H1 (cell line): ENCODE measurements around the gene LCN6. TPM values are rescaled to one million over a fixed set of nuclear protein-coding genes. Genes with fewer than 3 reads are reported as not detected.
A peak's percentile ranks its signal among the peaks of the same experiment; 100 is the strongest.

Experiments used
- ASH2L ChIP-seq: fragments of 200-600, 300-600 bp; sonication (generic); IDR thresholded peaks from one replicate; pipeline ENCODE4 v1.7.1; 2017; ENCODE audit warnings: low read length
- BRCA1 ChIP-seq: IDR thresholded peaks from 2 replicates; pipeline ENCODE4 v1.6.1; 2012; ENCODE audit warnings: low read depth, low read length, improper control_type of control experiment
- CBX5 ChIP-seq: fragments of 300-800, 300-1000 bp; sonication (generic); IDR thresholded peaks from 2 replicates; pipeline ENCODE4 v1.7.1; 2016; ENCODE audit warnings: antibody characterized with exemption, low read length, low read depth
- CHD1 ChIP-seq: IDR thresholded peaks from 2 replicates; pipeline ENCODE4 v1.6.1; 2012; ENCODE audit warnings: low read depth, low read length, improper control_type of control experiment
- CREB1 ChIP-seq: IDR thresholded peaks from 2 replicates; pipeline ENCODE4 v1.6.1; 2012; ENCODE audit warnings: inconsistent platforms
- E2F6 ChIP-seq: IDR thresholded peaks from 2 replicates; pipeline ENCODE4 v1.6.1; 2012; ENCODE audit warnings: inconsistent platforms
- FOSL1 ChIP-seq: IDR thresholded peaks from 2 replicates; pipeline ENCODE4 v1.6.1; 2011; ENCODE audit warnings: mild to moderate bottlenecking, low read depth, low read length, moderate library complexity; ENCODE audit not compliant: insufficient read depth
- HDAC6 ChIP-seq: IDR thresholded peaks from one replicate; pipeline ENCODE4 v1.7.1; 2012; ENCODE audit warnings: low read depth, mild to moderate bottlenecking, inconsistent platforms, low read length, moderate library complexity
- KDM1A ChIP-seq: fragments of 200-600, 300-600 bp; sonication (generic); IDR thresholded peaks from 2 replicates; pipeline ENCODE4 v1.7.1; 2016; ENCODE audit warnings: mild to moderate bottlenecking, low read length, borderline replicate concordance
- KDM4A ChIP-seq: IDR thresholded peaks from one replicate; pipeline ENCODE4 v1.7.1; 2012; ENCODE audit warnings: low read depth, mild to moderate bottlenecking, moderate library complexity, low read length, inconsistent platforms; ENCODE audit not compliant: severe bottlenecking
- MAFK ChIP-seq: IDR thresholded peaks from 2 replicates; pipeline ENCODE4 v1.6.1; 2012; ENCODE audit warnings: low read depth, mild to moderate bottlenecking, improper control_type of control experiment, low read length
- NANOG ChIP-seq: IDR thresholded peaks from 2 replicates; pipeline ENCODE4 v1.6.1; 2011; ENCODE audit warnings: low read length, low read depth, mild to moderate bottlenecking, inconsistent platforms; ENCODE audit not compliant: insufficient read depth, poor library complexity, severe bottlenecking
- NRF1 ChIP-seq: IDR thresholded peaks from 2 replicates; pipeline ENCODE4 v1.6.1; 2011; ENCODE audit warnings: mild to moderate bottlenecking, low read depth, low read length, improper control_type of control experiment
- POU5F1 ChIP-seq: IDR thresholded peaks from 2 replicates; pipeline ENCODE4 v1.6.1; 2011; ENCODE audit warnings: low read depth, mild to moderate bottlenecking, low read length, moderate library complexity
- RFX5 ChIP-seq: IDR thresholded peaks from 2 replicates; pipeline ENCODE4 v1.6.1; 2011; ENCODE audit warnings: low read depth, low read length, improper control_type of control experiment, borderline replicate concordance
- RNF2 ChIP-seq: fragments of 200-900, 300-1000 bp; sonication (generic); IDR thresholded peaks from 2 replicates; pipeline ENCODE4 v1.7.1; 2016; ENCODE audit warnings: borderline replicate concordance, low read depth, mild to moderate bottlenecking, antibody characterized with exemption, low read length; ENCODE audit not compliant: poor library complexity, severe bottlenecking; ENCODE audit errors: missing control alignments
- SAP30 ChIP-seq: fragments of 300-600 bp; sonication (generic); IDR thresholded peaks from 2 replicates; pipeline ENCODE4 v1.7.1; 2012; ENCODE audit warnings: low read length, moderate library complexity, mild to moderate bottlenecking, inconsistent platforms; ENCODE audit not compliant: insufficient read depth, insufficient replicate concordance
- SIN3A ChIP-seq, 2 experiments: IDR thresholded peaks in 1 of 2; conservative IDR thresholded peaks in 1 of 2; 2 replicates each; pipeline ENCODE4 v1.6.1; 2011 to 2012; ENCODE audit warnings: low read length in 2 of 2, improper control_type of control experiment in 1 of 2, low read depth in 1 of 2, mild to moderate bottlenecking in 1 of 2
- SIRT6 ChIP-seq: IDR thresholded peaks from one replicate; pipeline ENCODE4 v1.7.1; 2012; ENCODE audit warnings: low read length, inconsistent platforms
- SP2 ChIP-seq: IDR thresholded peaks from 2 replicates; pipeline ENCODE4 v1.6.1; 2012; ENCODE audit warnings: mild to moderate bottlenecking, low read length, inconsistent platforms
- SRF ChIP-seq: IDR thresholded peaks from 2 replicates; pipeline ENCODE4 v1.6.1; 2011; ENCODE audit warnings: mild to moderate bottlenecking, low read depth, low read length, moderate library complexity
- TBP ChIP-seq: IDR thresholded peaks from 2 replicates; pipeline ENCODE4 v1.6.1; 2011; ENCODE audit warnings: low read depth, low read length, improper control_type of control experiment
- TCF12 ChIP-seq: IDR thresholded peaks from 2 replicates; pipeline ENCODE4 v1.6.1; 2011; ENCODE audit warnings: low read depth, mild to moderate bottlenecking, low read length
- YY1 ChIP-seq: IDR thresholded peaks from 2 replicates; pipeline ENCODE4 v1.6.1; 2011; ENCODE audit warnings: low read depth, mild to moderate bottlenecking, low read length
- ZNF274 ChIP-seq: IDR thresholded peaks from 2 replicates; pipeline ENCODE4 v1.7.0; 2012; ENCODE audit warnings: low read length, borderline replicate concordance; ENCODE audit errors: extremely low read depth
- polyA plus RNA-seq, 7 experiments: library from polyadenylated mRNA; depleted of rRNA in 3 of 7; stranded (reverse) in 5 of 7; unstranded in 2 of 7; fragments of >200 nt in 5 of 7; fragments of 200-250 nt in 2 of 7; gene quantifications; 1 replicate in 5 of 7; 2 replicates in 1 of 7; 4 replicates in 1 of 7; pipeline versions ENCODE4 v1.2.1 to v1.2.3, GENCODE V29; 2011 to 2013; ENCODE audit warnings: missing spikeins in 2 of 7, mixed read lengths in 2 of 7
- total RNA-seq: library from RNA; stranded (reverse); fragmentation: NEBNext Ultra II Directional; extraction: Animal tissue kit (Norgen Biotek cat#: 25700); gene quantifications from 2 replicates; pipeline ENCODE4 v1.2.1, GENCODE V29; 2021

The LCN6 gene
- total and polyA plus RNA-seq, 2 of the 8 experiments (the other 6 are each of a cell fraction or from before 2014, with no cell fraction given), result not detected

GRCh38 chr9:136773386-136774044, 25.2 kb upstream of the LCN6 start (continued):
- TF ChIP-seq TBP (no peak), NRF1 (no peak), KDM4A (no peak), SIN3A (conservative IDR thresholded peaks at IDR 0.05 in 1 of 2, IDR thresholded peaks at IDR 0.05 in 1 of 2; ENCODE audit: low read depth in 1 of 2, low read length in 2 of 2) (no peak), TCF12 (no peak), SRF (no peak), CHD1 (no peak), KDM1A (no peak), CREB1 (no peak), SAP30 (no peak), E2F6 (peak; percentile 73; the same call in 1 of the 2 replicates), HDAC6 (no peak), YY1 (peak; percentile 80; the same call in 1 of the 2 replicates), SP2 (no peak), SIRT6 (no peak), BRCA1 (no peak), NANOG (no peak), POU5F1 (no peak), FOSL1 (no peak), RFX5 (no peak), RNF2 (no peak), MAFK (no peak), ASH2L (no peak), ZNF274 (no peak), CBX5 (no peak)
